ENCODE measurements around the gene KNDC1.
"Not testable (repeated sequence)": the region's sequence is repeated elsewhere in the genome, so short reads cannot be mapped to it uniquely, and the experiment has no call there.

The KNDC1 gene

GRCh38 chr10:133125901-133126300 is 34.1 kb upstream of the KNDC1 start:
- no peak for DNase-seq

- DNase-seq: no peak
These were observed 33.4 kb upstream of the KNDC1 start for GRCh38 chr10:133126431-133127290.

GRCh38 chr10:133127291-133128125 is 32.5 kb upstream of the KNDC1 start:
- no peak for DNase-seq

- no peak for DNase-seq
These were observed 31.6 kb upstream of the KNDC1 start for GRCh38 chr10:133128126-133129070.

- DNase-seq: no peak
These were observed 30.8 kb upstream of the KNDC1 start for GRCh38 chr10:133129071-133129858.

- no peak for DNase-seq
These were observed 30.0 kb upstream of the KNDC1 start for GRCh38 chr10:133129859-133130495.

- no peak for DNase-seq
These were observed 29.4 kb upstream of the KNDC1 start for GRCh38 chr10:133130602-133131001.

- DNase-seq: no peak
These were observed 29.0 kb upstream of the KNDC1 start for GRCh38 chr10:133131053-133131452.

GRCh38 chr10:133131734-133132472 is 28.1 kb upstream of the KNDC1 start:
- no peak for DNase-seq

- no peak for DNase-seq
These were observed 27.3 kb upstream of the KNDC1 start for GRCh38 chr10:133132473-133133291.

GRCh38 chr10:133133471-133134231 is 26.4 kb upstream of the KNDC1 start:
- no peak for DNase-seq

- DNase-seq: no peak
These were observed 25.5 kb upstream of the KNDC1 start for GRCh38 chr10:133134411-133135115.

GRCh38 chr10:133135116-133135465 is 24.9 kb upstream of the KNDC1 start:
- no peak for DNase-seq

- not testable (repeated sequence) for DNase-seq
These were observed 22.4 kb upstream of the KNDC1 start for GRCh38 chr10:133137486-133138145.

GRCh38 chr10:133139551-133140065 is 20.4 kb upstream of the KNDC1 start:
- no peak for DNase-seq

- no peak for DNase-seq
These were observed 19.4 kb upstream of the KNDC1 start for GRCh38 chr10:133140417-133141143.

Data from activated effector memory CD4-positive, alpha-beta T cell treated with Interleukin-2 at 50 U/mL for 16 hours (primary cell).